Limb (tissue), 2 donors: ENCODE measurements around the gene NUDCD2.

ENCODE experiments used
- DNase-seq, 2 donors: peaks; one replicate each; pipeline ENCODE4 v3.0.0-alpha.2; 2016; ENCODE audit errors: extremely low spot score in 2 of 2

The NUDCD2 gene

GRCh38 chr5:163459819-163460561 lies at the start of gene NUDCD2:
TSS of gene NUDCD2 (minus strand) at chr5:163460102. CDS start at chr5:163460050, 52 bp downstream.
- DNase-seq: peak; percentile 97 to 99

GRCh38 chr5:163509291-163509951 lies 49.5 kb upstream of the NUDCD2 start:
- DNase-seq: peak in 1 of 2 donors; percentile 71

- DNase-seq: no peak
Measured at GRCh38 chr5:163508753-163509152, 48.9 kb upstream of the NUDCD2 start.

- DNase-seq: no peak
Measured at GRCh38 chr5:163506726-163507125, 46.8 kb upstream of the NUDCD2 start.

- DNase-seq: no peak
Measured at GRCh38 chr5:163506095-163506457, 46.2 kb upstream of the NUDCD2 start.

- DNase-seq: peak; percentile 96 to 97
Measured at GRCh38 chr5:163505368-163506094, 45.6 kb upstream of the NUDCD2 start, which contains the start of gene MAT2B. TSS of gene MAT2B (plus strand) at chr5:163505619. CDS start at chr5:163505687, 68 bp downstream.

- no peak for DNase-seq
Measured at GRCh38 chr5:163505049-163505367, 45.1 kb upstream of the NUDCD2 start.

- DNase-seq: peak; percentile 67 to 71
Measured at GRCh38 chr5:163504079-163504931, 44.4 kb upstream of the NUDCD2 start.

- DNase-seq: peak; percentile 64 to 86
Measured at GRCh38 chr5:163503106-163504078, 43.5 kb upstream of the NUDCD2 start.

GRCh38 chr5:163502521-163502920 lies 42.6 kb upstream of the NUDCD2 start:
- no peak for DNase-seq

- DNase-seq: no peak
Measured at GRCh38 chr5:163498886-163499285, 39.0 kb upstream of the NUDCD2 start.

GRCh38 chr5:163497315-163497714 lies 37.4 kb upstream of the NUDCD2 start:
- no peak for DNase-seq

- no peak for DNase-seq
Measured at GRCh38 chr5:163496286-163496685, 36.4 kb upstream of the NUDCD2 start.

- DNase-seq: no peak
Measured at GRCh38 chr5:163489745-163490075, 29.8 kb upstream of the NUDCD2 start.

GRCh38 chr5:163489055-163489744 lies 29.3 kb upstream of the NUDCD2 start:
- DNase-seq: no peak

GRCh38 chr5:163478982-163479271 lies 19.0 kb upstream of the NUDCD2 start:
- no peak for DNase-seq

GRCh38 chr5:163478126-163478981 lies 18.5 kb upstream of the NUDCD2 start:
- no peak for DNase-seq

- no peak for DNase-seq
Measured at GRCh38 chr5:163475411-163475810, 15.5 kb upstream of the NUDCD2 start.

GRCh38 chr5:163473635-163474243 lies 13.8 kb upstream of the NUDCD2 start:
- peak in 1 of 2 donors; percentile 3 for DNase-seq
